C4-2B (cell line): ENCODE data around the gene THEM5.

Source experiments
- ZFX ChIP-seq: fragments of 450-650 bp; IDR thresholded peaks from 2 replicates; pipeline ENCODE4 v1.6.1; 2017
- TF ChIP-seq, protein P1 (sequence below): fragments of 450-650 bp; conservative IDR thresholded peaks from 2 replicates; pipeline ENCODE4 v1.5.1; 2017; ENCODE audit warnings: mild to moderate bottlenecking

- TF ChIP-seq, protein P1, sequence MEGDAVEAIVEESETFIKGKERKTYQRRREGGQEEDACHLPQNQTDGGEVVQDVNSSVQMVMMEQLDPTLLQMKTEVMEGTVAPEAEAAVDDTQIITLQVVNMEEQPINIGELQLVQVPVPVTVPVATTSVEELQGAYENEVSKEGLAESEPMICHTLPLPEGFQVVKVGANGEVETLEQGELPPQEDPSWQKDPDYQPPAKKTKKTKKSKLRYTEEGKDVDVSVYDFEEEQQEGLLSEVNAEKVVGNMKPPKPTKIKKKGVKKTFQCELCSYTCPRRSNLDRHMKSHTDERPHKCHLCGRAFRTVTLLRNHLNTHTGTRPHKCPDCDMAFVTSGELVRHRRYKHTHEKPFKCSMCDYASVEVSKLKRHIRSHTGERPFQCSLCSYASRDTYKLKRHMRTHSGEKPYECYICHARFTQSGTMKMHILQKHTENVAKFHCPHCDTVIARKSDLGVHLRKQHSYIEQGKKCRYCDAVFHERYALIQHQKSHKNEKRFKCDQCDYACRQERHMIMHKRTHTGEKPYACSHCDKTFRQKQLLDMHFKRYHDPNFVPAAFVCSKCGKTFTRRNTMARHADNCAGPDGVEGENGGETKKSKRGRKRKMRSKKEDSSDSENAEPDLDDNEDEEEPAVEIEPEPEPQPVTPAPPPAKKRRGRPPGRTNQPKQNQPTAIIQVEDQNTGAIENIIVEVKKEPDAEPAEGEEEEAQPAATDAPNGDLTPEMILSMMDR, result no peak
- TF ChIP-seq ZFX, result no peak
Measured at GRCh38 chr1:151829352-151830046, 24.0 kb downstream of the THEM5 start.
